Measurements from ENCODE around the gene EFCAB12.

EFCAB12 gene

DNA sequence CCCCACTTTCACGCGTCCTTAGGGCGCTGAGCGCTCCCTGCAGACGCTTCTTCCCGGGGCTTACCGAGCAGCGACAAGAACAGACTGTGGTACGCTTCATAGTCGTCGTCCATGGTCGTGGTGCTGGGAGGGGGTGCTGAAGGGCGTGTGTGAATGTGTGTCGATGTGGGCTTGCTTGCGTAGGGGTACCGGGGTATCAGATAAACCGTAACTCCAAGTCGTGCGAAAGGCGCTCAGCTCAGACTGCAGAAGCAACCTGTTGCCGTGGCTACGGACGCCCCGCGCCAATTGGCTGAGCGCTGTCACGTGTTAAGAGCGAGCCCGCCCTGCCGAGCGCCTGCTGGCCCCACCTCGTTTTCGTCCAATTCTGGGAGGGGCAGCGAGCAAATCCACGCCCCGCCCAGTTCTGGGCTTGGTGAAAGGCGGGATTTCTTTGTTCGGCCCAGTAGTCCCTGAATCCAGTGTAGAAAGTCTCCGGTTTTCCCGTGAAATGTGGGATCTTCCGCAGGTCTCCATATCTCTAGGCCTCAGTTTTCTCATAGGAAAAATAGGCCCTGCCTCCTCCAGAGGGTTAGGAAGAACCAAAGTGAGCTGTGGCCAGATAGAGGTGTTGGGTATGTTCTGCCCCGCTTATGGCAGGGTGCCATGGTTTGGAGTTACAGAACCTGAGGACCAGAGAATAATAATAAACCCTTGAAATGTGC is at the start of gene EFCAB12:
EFCAB12 (minus strand) TSS at position 261 of the 704 bp plus-strand sequence; CDS start at position 113, 148 bp downstream.
- DNase-seq = peak; percentile 94

GRCh38 chr3:129476586-129476985 is 48.1 kb upstream of the EFCAB12 start:
- peak; percentile 95 for DNase-seq

DNA sequence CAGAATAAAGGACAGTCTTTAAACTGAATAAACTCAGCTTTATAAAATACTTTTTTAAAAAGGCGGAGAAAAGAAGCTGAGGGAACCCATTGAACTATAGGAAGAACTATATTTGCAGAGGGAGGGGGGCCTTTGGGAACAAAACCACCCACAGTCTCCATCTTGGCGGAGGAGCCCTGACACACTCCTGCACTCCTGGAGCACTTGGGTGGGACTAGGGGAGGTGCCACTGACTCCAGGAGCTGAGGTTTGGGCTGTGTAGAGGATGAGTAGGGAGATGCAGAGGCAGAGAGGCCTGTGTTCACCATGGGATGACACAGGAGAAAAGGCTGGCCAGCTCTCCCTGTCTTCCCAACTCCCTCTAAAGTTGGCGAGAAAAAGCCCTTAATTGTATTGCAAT is 47.4 kb upstream of the EFCAB12 start:
- no peak for DNase-seq

DNA sequence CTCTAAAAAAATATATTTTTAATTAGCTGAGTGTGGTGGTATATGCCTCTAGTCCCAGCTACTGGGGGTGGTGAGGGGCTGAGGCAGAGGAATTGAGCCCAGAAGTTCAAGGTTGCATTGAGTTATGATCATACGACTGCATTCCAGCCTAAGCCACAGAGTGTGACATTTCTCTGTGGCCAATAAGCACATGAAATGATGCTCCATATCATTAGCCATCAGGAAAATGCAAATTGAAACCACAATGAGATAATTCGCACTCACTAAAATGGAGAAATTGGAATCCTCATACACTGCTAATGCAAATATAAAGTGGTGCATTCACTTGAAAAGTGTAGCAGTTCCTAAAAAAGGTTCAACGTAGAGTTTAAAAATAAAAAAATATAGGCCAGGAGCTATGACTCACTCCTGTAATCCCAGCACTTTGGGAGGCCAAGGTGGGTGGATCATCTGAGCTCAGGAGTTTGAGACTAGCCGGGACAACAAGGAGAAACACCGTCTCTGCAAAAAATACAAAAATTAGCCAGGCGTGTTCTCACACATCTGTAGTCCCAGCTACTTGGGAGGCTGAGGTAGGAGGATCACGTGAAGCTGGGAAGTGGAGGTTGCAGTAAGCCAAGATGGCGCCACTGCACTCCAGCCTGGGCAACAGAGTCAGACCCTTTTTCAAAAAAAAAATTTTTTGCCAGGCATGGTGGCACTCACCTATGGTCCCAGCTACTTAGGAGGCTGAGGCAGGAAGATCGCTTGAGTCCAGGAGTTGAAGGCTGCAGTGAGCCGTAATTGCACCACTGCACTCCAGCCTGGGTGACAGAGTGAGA is 46.8 kb upstream of the EFCAB12 start:
- DNase-seq = no peak

DNA sequence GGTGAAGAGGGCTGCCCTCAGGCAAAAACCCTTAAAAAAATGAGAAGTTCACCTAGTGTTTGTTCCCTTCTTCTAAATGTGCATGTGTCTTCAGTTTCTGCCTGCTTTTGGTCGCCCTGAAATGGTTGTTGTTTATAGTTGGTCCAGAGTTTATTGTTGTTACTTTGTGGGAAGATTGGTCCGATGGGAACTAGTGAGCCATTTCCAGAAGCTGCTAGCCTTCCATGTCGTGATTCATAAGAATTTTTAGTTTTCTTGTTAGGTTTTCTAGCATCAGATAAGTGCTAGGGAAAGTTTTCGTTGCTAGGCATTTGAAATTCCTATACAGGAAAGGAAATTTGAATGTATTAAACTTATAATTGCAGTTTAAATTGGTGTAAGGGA is 45.3 kb upstream of the EFCAB12 start:
- no peak for DNase-seq

DNA sequence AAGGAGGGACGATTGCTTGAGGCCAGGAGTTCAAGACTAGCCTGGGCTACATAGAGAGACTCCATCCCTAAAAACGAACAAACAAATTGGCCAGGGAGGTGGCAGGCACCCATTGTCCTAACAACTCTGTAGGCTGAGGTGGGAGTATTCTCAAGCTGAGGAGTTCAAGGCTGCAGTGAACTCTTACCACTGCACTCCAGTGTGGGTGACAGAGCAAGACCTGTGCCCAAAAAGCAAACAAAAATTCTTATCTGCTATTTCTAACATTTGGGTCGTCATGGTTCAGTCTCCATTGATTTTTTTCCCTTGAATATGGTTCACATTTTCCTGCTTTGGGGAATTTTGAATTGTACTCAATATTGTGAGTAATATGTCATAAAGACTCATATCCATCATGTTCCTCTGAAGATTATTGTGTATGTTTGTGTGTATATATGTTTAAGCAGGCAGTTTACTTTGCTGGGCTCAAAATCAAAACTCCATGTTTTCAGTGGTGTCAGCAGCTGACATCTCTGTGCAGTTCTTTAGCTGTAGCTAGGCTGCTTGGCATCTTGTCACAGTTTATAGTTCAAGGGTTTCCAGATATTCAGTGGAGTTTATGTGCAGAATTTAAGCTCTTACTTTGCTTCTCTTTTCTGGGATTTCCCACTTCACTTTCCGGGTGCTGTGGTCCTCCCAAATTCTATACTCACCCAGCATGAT is 44.8 kb upstream of the EFCAB12 start:
- no peak for DNase-seq

DNA sequence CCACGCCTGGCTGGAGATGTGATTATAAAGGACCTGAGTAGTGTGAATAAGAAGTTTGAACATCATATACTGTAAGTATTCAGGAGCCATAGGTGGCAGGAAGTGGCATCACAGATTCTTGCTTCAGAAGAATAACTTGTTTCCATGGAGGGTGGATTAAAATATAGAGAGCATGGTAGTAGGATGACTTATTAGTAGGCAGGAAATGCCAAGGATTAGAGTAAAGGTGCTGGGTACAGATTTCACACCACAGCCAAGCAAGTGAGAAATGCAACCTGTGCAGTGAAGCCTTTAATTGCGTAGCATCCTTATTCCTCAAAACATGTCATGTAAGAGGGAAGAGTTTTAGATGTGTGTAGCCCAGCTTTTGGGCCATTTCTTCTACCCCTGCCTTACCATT is 42.4 kb upstream of the EFCAB12 start:
- no peak for DNase-seq

DNA sequence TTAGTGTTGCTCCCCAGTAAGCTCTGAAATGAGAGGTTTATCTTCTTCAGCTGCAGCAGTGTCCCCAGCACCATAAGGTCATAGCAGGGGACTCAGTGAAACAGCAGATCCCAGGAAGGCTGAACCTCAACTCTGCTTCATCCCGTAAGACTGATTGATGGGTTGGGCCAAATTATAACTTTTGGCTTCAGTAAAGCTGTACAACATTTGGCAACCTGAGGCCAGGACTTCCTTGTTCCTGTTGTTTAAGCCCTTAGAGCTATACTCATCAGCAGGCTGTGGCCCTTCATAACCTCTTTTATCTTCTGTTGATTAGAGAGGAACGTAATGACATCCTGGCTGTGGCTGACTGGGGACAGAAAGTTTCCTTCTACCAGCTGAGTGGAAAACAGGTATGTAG is 40.6 kb upstream of the EFCAB12 start:
- no peak for DNase-seq

DNA sequence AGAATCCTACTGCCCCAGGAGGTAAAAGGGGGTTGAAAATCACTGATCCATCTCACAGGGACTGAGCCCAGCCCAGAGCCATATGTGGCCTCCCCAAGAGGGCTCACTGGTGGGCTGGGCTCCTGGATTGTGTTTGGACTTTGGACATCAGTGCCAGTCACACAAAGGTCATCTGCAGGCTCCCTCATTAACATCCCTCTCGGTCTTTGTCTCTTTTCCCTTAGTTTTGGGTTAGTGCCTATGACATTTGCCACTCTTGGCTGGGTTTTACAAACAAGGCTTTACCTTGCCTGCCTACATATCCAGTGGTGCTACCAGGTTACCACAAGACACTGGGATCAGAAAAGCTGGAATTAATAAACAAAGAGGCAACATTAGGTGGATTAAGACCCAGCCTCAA is 39.5 kb upstream of the EFCAB12 start:
- DNase-seq = no peak

DNA sequence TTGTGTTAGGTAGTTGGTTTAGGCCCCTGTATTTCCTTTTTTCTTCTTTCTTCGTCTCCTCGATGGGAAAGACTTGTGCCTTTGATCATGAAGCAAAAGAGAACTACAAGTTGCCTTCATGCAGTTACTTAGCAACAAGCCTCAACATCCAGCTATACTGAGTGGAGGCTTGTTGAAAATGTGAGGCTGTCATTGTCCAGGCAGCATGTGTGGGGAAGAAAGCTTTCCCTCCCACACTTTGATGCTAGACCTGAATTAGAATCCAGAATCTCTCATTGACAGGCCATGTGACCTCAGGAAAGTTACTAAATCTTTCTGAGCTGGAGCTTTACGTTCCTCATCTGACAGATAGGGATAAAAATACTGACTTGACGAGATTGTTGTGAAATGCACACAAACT is 35.3 kb upstream of the EFCAB12 start:
- no peak for DNase-seq

DNA sequence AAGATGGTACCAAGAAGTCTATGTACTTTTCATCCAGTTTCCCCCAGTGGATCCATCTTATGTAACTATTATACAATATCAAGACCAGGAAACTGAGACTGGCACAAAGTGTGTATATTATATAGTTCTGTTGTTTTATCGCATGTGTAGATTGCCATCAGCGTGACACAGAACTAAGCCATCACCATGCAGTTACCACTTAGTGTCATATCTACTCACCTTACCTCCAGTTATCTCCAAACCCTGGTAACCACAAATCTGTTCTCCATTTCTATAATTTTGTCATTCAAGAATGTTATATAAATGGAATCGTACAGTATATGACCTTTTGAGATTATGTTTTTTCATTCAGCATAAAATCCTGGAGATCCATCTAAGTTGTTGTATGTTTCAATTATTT is 34.7 kb upstream of the EFCAB12 start:
- no peak for DNase-seq

- DNase-seq = no peak
Observed at GRCh38 chr3:129462361-129462968, 34.0 kb upstream of the EFCAB12 start.

- DNase-seq = no peak
Observed at GRCh38 chr3:129461461-129462146, 33.2 kb upstream of the EFCAB12 start.

DNA sequence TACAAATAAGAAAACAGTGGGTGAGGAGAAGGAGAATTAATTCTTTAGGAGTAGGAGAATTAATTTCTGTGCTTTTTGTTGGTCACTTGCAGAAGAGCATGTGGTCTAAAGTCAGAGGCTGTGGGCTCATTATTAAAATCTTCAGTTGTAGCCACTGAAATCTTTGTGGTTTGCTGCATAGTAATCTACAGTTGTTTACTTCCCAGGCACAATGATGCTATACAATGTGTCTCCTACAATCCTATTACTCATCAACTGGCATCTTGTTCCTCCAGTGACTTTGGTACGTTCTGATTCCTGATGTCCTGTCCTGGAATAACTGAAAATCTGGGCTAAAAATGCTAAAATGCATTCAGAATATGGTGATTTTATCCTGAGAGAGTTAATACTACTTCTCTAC is 32.6 kb upstream of the EFCAB12 start:
- no peak for DNase-seq

DNA sequence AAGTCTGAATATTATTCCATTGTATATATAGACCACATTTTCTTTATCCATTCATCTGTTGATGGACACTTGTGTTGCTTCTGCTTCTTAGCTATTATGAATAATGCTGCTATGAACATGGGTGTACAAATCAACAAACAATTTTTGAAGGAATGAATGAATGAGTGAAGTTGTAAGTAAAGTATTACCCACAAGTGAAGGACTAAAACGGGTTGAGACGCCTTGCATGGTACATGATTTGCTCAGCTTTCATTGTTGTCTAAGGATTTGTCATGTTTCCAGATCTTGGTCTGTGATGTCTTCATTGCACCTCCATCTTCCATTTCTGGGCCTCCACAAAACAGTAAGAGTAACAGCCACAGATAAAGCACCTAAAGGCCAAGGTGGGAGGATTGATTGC is 32.1 kb upstream of the EFCAB12 start:
- no peak for DNase-seq

DNA sequence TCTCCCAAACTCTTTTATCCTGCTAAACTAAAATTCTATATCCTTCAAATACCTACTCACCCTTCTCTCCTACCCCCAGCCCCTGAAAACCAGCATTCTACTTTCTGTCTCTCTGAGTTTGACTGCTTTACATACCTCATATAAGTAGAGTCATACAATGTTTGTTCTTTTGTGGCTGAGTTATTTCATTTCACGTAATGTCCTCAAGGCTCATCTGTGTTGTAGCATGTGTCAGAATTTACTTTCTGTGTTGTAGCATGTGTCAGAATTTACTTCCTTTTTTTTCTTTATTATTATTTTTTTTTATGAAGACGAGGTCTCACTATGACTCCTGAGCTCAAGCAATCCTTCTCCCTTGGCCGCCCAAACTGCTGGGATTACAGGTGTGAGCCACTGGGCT is 31.7 kb upstream of the EFCAB12 start:
- no peak for DNase-seq

- DNase-seq = no peak
Observed at GRCh38 chr3:129453732-129454131, 25.3 kb upstream of the EFCAB12 start.

DNA sequence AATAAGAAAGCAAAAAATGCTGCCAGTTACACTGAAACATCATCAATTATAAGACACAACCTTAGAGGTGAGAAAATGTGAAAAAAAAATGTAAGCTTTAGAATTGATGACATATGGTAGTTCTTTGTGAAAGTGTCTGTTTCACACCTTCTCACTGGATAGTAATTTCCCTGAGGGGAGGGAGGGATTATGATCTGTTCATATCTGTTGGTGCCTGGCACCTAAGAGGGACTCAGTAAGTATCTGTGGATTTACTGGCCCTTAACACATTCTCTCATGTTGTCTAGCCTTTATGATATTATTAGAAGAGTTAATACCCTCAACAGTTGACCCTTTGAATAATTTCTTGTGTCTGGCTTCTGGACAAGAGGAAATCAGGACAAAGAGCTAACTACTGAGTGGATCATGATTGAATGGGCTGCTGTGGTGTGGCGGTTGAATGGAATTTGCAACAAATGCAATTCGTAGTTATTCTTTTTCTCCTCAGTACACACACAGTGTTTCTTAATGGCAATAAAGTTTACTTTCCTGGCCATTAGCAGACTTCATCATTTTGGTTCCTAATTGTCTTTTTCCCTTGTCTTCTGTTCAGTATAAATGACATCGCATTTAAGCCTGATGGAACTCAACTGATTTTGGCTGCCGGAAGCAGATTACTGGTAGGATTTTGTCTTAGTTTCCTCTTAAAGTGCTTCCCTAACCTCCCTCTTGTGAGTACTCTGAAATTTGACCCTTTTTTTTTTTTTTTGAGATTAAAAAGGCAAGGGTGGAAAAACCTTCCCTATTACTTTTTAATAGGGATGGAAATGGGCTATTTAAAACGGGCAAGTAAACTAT is 21.1 kb upstream of the EFCAB12 start:
- no peak for DNase-seq

DNA sequence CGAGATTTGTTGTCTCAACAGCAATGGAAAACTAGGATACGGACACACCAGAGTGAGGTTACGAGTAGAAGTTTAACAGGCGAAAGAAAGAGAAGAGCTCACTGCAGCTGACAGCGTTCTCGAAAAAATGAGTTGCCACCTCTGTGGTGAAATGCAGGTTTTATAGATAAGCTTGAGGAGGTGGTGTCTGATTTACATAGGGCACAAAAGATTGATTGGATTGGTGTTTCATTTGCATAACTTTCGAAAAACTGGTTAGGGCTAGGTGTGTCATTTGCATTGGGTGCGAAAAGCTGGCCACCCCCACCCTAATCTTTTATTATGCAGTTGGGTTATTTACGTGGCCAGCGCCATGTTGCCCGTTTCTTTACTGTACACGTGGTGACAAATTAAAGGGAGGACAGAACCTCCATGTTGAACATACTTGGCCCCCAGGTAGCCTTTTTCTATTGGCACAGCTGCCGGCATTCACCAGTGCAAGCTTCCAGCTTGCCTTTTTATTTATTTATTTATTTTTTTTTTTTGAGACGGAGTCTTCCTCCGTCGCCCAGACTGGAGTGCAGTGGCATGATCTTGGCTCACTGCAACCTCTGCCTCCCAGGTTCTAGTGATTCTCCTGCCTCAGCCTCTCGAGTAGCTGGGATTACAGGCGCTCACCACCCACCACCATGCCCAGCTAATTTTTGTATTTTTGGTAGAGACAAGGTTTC is 19.9 kb upstream of the EFCAB12 start:
- DNase-seq = no peak

DNA sequence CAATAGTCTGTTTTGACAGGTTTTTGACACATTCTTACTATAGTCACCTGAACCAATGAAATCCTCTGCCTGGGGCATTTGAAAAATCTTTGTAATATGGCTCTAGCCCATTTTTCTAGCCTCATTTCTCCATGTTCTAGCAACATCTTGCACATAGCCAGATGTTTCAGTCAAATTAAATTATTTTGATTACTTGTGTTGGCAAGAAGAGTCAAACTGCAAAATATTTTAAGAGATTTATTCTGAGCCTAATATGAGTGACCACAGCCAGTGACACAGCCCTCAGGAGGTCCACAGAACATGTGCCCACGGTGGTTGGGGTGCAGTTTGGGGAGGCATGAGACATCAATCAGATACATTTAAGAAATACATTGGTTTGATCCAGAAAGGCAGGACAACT is 18.5 kb upstream of the EFCAB12 start:
- DNase-seq = no peak

DNA sequence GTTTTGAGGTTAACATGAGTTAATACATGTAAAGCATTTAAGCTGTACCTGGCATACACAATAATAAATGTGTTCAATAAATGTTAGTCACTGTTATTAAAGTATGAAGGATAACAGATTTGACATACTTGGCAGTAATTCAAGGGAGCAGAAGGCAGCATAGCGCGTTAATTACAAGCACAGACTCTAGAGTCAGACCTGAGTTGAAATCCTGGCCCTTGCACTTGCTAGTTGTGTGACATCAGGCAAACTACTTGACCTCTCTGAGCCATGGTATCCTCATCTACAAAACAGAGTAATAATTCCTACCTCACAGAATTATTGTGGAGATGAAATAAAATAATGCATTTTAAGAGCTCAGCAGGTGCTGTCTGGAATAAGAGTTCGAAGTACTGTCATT is 17.0 kb upstream of the EFCAB12 start:
- no peak for DNase-seq

Data from DMS53 (cell line).